ENCODE data around the gene SLC47A1.

Gene SLC47A1

GRCh38 chr17:19590912-19591551, 57.4 kb downstream of the SLC47A1 start:
- DNase-seq (ENCODE audit: low read depth, low spot score), result no peak

DNA sequence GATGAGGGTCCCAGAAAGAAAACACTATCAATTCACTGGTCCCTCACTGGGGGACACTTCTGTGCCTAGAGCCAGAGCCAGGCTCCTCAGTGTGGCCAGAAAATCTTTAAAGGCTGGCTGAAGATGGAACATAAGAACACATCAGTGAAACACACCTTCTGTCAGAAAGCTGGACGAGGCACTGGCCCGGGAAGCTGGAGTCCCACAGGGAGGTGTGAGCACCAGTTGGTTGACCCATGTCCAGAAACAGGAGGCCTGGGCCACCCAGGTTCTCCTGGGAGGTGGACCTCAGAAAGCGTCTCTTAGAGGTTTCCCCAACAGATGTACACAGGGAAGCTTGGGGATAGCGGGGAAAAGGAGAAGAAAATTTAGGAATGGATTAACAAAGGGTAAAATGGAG, 58.7 kb downstream of the SLC47A1 start:
- DNase-seq (ENCODE audit: low read depth, low spot score), result no peak

DNA sequence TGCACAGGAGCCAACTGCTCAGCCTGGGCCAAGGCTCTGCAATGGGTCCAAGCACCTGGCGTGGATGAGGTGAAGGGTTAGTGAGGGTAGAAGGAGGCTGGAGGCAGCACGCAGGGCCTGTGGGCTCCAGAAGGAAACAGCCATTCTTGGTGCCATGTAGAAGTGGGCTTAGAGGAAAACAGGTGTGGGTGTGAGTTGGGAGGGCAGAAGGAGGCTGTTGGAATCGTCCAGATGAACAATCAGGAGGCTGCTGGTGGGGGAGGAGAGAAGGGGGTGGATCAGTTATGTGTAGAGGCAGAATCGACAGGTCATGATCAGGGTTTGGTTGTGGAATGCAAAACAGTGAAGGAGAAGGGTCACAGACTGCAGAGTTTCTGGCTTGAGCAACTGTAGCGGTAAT, 63.2 kb downstream of the SLC47A1 start:
- no peak for DNase-seq (ENCODE audit: low read depth, low spot score)

- DNase-seq (ENCODE audit: low read depth, low spot score), result no peak
Observed at GRCh38 chr17:19610311-19610710, 76.7 kb downstream of the SLC47A1 start.

- no peak for DNase-seq (ENCODE audit: low read depth, low spot score)
Observed at GRCh38 chr17:19610879-19611278, 77.2 kb downstream of the SLC47A1 start.

DNA sequence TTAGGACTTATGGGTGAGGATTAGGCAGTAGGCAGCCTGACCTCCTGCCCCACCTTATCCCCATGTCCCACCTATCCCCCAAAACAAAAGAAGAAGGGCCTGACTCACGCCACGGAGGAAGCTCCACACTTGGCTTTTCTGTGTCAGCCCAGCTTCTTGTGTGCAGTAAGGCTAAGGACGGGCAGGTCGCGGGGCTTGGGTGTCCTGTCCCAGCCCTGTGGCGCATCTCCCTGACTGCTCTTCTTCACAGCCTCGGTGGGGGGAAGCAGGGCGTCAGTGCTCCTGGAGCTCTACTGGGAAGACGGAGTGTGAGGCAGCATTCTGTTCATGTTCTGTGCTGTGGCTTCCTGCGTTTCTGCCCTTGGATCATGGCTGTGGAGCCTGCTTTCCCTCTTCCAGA, 80.3 kb downstream of the SLC47A1 start:
- no peak for DNase-seq (ENCODE audit: low read depth, low spot score)

GRCh38 chr17:19614900-19615299, 81.2 kb downstream of the SLC47A1 start:
- no peak for DNase-seq (ENCODE audit: low read depth, low spot score)

DNA sequence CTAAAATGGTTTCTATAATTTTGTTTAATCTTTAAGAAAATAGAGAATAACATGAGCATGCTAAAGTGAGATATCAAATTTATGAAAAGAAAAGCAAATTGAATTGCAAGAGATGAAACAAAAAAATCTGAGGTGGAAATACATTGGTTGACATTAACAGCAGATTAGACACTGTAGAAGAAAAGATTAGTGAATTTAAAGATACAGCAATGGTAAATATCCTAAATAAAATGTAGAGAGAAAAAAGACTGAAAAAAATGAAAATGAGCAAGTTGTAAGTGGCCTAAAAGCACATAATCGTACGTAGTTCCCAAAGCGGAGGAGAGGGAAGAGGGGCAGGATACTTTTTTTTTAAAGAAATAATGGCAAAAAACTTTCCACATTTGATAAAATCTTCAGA, 84.4 kb downstream of the SLC47A1 start:
- no peak for DNase-seq (ENCODE audit: low read depth, low spot score)

- DNase-seq (ENCODE audit: low read depth, low spot score), result no peak
Observed at GRCh38 chr17:19619705-19620325, 86.2 kb downstream of the SLC47A1 start.

- no peak for DNase-seq (ENCODE audit: low read depth, low spot score)
Observed at GRCh38 chr17:19621697-19622096, 88.0 kb downstream of the SLC47A1 start.

- no peak for DNase-seq (ENCODE audit: low read depth, low spot score)
Observed at GRCh38 chr17:19626079-19626478, 92.4 kb downstream of the SLC47A1 start.
